Activated CD8-positive, alpha-beta T cell treated with anti-CD3 and anti-CD28 coated beads for 36 hours (primary cell): ENCODE results near the gene INAFM1. TPM values are rescaled to one million over a fixed set of nuclear protein-coding genes. Genes with fewer than 3 reads are reported as not detected.
A peak's percentile ranks its signal among the peaks of the same experiment; 100 is the strongest.

Experiments used
- ATAC-seq: fragments of 200-7000 bp; cut with Tn5 transposase; one replicate; pipeline ENCODE4 v1.10.0; 2021; ENCODE audit warnings: mild to moderate bottlenecking, moderate library complexity
- CTCF ChIA-PET: fragments of 350-600 bp; sonication (Branson Sonifier 250); formaldehyde crosslinking; loops from one replicate; lab custom pipeline; 2021; ENCODE audit warnings: antibody characterized with exemption; lab: Charles Lee
- POLR2A ChIA-PET: fragments of 350-600 bp; sonication (Branson Sonifier 250); formaldehyde crosslinking; loops from one replicate; lab custom pipeline; 2021; ENCODE audit warnings: antibody characterized with exemption; lab: Charles Lee
- DNase-seq: peaks from one replicate; pipeline ENCODE4 v3.0.0-alpha.2; 2020
- H3K27ac Mint-ChIP-seq: one replicate; pipeline ENCODE4 v1.8.0; 2021; ENCODE audit warnings: mild to moderate bottlenecking, mixed read lengths
- H3K27me3 Mint-ChIP-seq: one replicate; pipeline ENCODE4 v1.8.0; 2021; ENCODE audit warnings: mixed read lengths
- H3K36me3 Mint-ChIP-seq: one replicate; pipeline ENCODE4 v1.8.0; 2021; ENCODE audit warnings: low read depth, mixed read lengths
- H3K4me1 Mint-ChIP-seq: one replicate; pipeline ENCODE4 v1.8.0; 2021; ENCODE audit warnings: low read depth, mixed read lengths
- H3K4me3 Mint-ChIP-seq: one replicate; pipeline ENCODE4 v1.8.0; 2021; ENCODE audit warnings: mild to moderate bottlenecking, moderate library complexity, mixed read lengths
- H3K9me3 Mint-ChIP-seq: one replicate; pipeline ENCODE4 v1.8.0; 2021; ENCODE audit warnings: mixed read lengths
- CTCF ChIP-seq: fragments of 200-600 bp; IDR thresholded peaks from one replicate; pipeline ENCODE4 v1.8.0; 2022; ENCODE audit warnings: antibody characterized with exemption, mild to moderate bottlenecking
- intact Hi-C: fragments of 100-400 bp; cut with micrococcal nuclease; formaldehyde crosslinking; loops from one replicate; pipeline ENCODE4 v1.10.0; 2022
- total RNA-seq, 2 experiments: library from RNA; stranded (reverse); gene quantifications; one replicate each; pipeline ENCODE4 v1.2.3, GENCODE V29; 2021

The INAFM1 gene
- total RNA-seq, 2 experiments from 2014 or later = 11.4 to 12.7 TPM

DNA sequence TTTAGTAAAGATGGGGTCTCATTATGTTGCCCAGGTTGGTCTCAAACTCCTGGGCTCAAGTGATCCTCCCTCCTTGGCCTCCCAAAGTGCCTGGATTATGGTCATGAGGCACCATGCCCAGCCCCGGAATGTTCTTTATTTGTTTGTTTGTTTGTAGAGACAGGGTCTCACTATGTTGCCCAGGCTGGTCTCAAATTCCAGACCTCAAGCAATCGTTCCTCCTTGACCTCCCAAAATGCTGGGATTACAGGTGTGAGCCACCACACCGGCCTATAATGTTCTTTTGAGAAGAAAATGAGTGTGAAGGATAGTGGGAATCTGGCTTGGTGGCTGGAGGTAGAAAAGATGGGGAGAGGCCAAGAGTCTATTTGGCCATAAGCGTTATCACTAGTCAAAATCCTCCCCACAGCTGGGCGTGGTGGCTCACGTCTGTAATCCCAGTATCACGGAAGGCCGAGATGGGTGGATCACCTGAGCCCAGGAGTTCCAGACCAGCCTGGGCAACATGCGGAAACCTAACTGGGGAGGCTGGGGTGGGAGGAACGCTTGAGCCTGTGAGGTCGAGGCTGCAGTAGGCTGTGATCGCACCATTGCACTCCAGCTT, 38.5 kb upstream of the INAFM1 start:
- intact Hi-C loops = no loop called here
- H3K4me1 Mint-ChIP-seq = peaks cover 29% of the 10 kb centered on the region
- no peaks in the 10 kb centered on the region for H3K9me3 Mint-ChIP-seq
- ChIA-PET POLR2A (no interaction called here), CTCF (interaction anchor here (0.9 to 2.4 kb wide), 2 partner anchors 10 to 26 kb away, joined by 3 to 8 read pairs; no protein-coding TSS in a partner anchor)
- DNase-seq (no peak), ATAC-seq (no peak)
- H3K27ac Mint-ChIP-seq = no peak overlapping the region
- no peaks in the 10 kb centered on the region for H3K27me3 Mint-ChIP-seq
- no peak overlapping the region for H3K4me3 Mint-ChIP-seq
- no peaks in the 10 kb centered on the region for H3K36me3 Mint-ChIP-seq
- TF ChIP-seq CTCF = no peak

DNA sequence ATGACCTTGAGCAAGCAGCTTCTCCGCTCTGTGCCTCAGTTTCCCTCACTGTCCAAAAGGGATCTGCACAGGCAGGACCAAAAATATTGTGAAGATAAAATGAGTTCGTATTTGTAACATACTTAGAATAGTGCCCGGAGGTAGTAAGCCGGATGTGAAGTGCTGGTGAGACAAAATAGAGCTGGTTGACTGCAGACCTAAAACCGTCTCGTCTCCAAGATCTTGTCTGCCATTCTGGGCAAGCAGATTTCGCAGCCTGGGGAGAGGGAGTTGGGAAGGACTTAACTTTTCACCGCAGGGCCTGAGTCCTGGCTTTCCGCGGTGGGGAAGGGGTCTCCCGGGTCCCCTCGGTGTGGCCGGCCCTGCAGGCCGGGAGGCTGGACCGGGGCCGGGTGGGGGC, 35.5 kb upstream of the INAFM1 start:
- H3K27me3 Mint-ChIP-seq = no peaks in the 10 kb centered on the region
- intact Hi-C loops = no loop called here
- ChIA-PET POLR2A (interaction anchor here (2.0 to 4.3 kb wide), 2 partner anchors 13 to 80 kb away, joined by 9 to 23 read pairs; no protein-coding TSS in a partner anchor), CTCF (interaction anchor here (1.9 to 2.3 kb wide), 2 partner anchors 13 to 29 kb away, joined by 6 to 8 read pairs; no protein-coding TSS in a partner anchor)
- no peak overlapping the region for H3K27ac Mint-ChIP-seq
- TF ChIP-seq CTCF = no peak
- no peaks in the 10 kb centered on the region for H3K9me3 Mint-ChIP-seq
- peak overlapping the region; percentile 40 for H3K4me3 Mint-ChIP-seq
- H3K36me3 Mint-ChIP-seq = peaks cover 3% of the 10 kb centered on the region
- ATAC-seq (no peak), DNase-seq (peak; percentile 22)
- H3K4me1 Mint-ChIP-seq = peaks cover 20% of the 10 kb centered on the region

DNA sequence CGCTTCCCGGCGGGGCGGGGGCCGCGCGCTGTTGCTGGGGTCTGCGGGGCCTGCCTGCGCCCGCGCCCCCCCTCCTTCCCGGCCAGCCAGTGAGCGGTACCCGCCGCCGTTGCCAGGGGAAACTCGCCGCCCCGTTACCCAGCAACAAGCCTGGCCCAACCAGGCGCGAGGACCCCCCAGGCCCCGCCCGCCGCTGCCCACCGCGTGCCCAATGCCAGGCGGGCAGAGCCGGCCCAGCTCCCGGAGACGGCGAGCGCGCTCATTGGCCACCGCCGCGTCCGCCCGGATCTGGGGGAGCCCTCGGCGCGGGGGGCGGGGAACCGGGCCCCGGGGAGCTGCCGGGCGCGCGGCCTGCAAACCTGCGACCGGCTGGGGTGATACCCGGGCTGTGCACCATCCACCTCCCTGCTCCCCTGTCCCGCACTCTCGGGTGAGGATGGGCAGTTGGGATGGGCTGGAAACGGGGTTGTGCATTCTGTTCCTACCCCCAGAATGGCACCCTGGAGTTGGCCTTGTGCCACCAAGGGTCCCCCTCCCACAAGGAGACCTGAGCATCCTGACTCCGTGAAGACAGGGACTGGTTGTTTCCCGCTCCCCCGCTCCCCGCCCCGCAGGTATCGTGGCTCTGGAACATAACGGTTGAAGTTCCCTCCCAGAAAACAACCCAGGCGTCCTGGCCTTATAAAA, 34.9 kb upstream of the INAFM1 start:
- Mint-ChIP-seq H3K4me1 (peaks cover 22% of the 10 kb centered on the region), H3K27ac (no peak overlapping the region), H3K4me3 (peak overlapping the region; percentile 8), H3K9me3 (no peaks in the 10 kb centered on the region), H3K27me3 (no peaks in the 10 kb centered on the region), H3K36me3 (peaks cover 3% of the 10 kb centered on the region)
- intact Hi-C loops = loop anchor here (10.0 kb wide), 1 partner anchor 85 kb away; no protein-coding TSS in a partner anchor
- ChIA-PET CTCF (interaction anchor here (1.0 to 2.3 kb wide), 3 partner anchors 14 to 81 kb away, joined by 3 to 7 read pairs (median 6); no protein-coding TSS in a partner anchor), POLR2A (interaction anchor here (0.9 to 4.3 kb wide), 4 partner anchors 11 to 129 kb away, joined by 3 to 23 read pairs (median 6); no protein-coding TSS in a partner anchor)
- DNase-seq (peak; percentile 68), ATAC-seq (peak; percentile 5)
- no peak for TF ChIP-seq CTCF

DNA sequence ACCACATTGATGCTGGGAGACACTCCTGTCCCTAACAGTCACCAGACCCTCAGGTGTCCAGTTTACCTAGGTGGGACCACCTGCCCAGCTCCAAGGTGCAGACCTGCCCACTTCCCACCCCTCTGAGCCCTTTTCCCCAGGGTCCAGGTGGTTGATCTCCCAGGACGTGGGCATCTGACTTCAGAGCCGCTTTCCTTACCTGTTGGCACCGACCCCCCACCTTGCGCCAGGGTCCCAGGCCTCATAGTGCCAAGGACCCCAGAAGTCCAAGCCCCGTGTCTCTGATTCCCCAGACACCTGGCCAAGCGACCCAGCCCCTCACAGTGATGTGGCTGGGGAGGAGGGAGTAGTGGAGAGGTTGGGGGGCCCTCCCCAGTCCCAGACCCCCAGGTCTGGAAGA, 34.1 kb upstream of the INAFM1 start:
- peaks cover 24% of the 10 kb centered on the region for H3K4me1 Mint-ChIP-seq
- intact Hi-C loops = loop anchor here (10.0 kb wide), 1 partner anchor 86 kb away; no protein-coding TSS in a partner anchor
- no peaks in the 10 kb centered on the region for H3K27me3 Mint-ChIP-seq
- H3K9me3 Mint-ChIP-seq = no peaks in the 10 kb centered on the region
- DNase-seq (no peak), ATAC-seq (no peak)
- no peak for TF ChIP-seq CTCF
- ChIA-PET CTCF (interaction anchor here (1.0 to 2.3 kb wide), 3 partner anchors 15 to 82 kb away, joined by 3 to 7 read pairs (median 6); no protein-coding TSS in a partner anchor), POLR2A (interaction anchor here (0.6 to 4.3 kb wide), 6 partner anchors 8 to 130 kb away, joined by 3 to 23 read pairs (median 4); no protein-coding TSS in a partner anchor)
- H3K4me3 Mint-ChIP-seq = no peak overlapping the region
- H3K27ac Mint-ChIP-seq = no peak overlapping the region
- H3K36me3 Mint-ChIP-seq = peaks cover 3% of the 10 kb centered on the region
